GM06990 (cell line): ENCODE results near the gene ALG1.
A peak's percentile ranks its signal among the peaks of the same experiment; 100 is the strongest.

Source experiments
- DNase-seq: peaks from one replicate; pipeline ENCODE4 v3.0.0-alpha.2; 2011; ENCODE audit not compliant: insufficient read length; ENCODE audit errors: extremely low read depth
- H3K27me3 ChIP-seq: replicated peaks from 2 replicates; pipeline ENCODE4 v1.6.0; 2011; ENCODE audit warnings: low read length; ENCODE audit not compliant: control insufficient read depth, insufficient read depth
- H3K36me3 ChIP-seq: 2 replicates; pipeline ENCODE4 v1.5.1; 2011; ENCODE audit warnings: low read length; ENCODE audit not compliant: control insufficient read depth, insufficient read depth
- H3K4me3 ChIP-seq: replicated peaks from 2 replicates; pipeline ENCODE4 v1.5.1; 2011; ENCODE audit warnings: low read depth, mild to moderate bottlenecking, control low read depth, low read length
- TF ChIP-seq, protein P1 (sequence below): IDR thresholded peaks from 2 replicates; pipeline ENCODE4 v1.5.1; 2011; ENCODE audit warnings: low read length, control low read depth, mild to moderate bottlenecking, inconsistent platforms; ENCODE audit not compliant: insufficient read depth, poor library complexity, severe bottlenecking

The ALG1 gene

DNA sequence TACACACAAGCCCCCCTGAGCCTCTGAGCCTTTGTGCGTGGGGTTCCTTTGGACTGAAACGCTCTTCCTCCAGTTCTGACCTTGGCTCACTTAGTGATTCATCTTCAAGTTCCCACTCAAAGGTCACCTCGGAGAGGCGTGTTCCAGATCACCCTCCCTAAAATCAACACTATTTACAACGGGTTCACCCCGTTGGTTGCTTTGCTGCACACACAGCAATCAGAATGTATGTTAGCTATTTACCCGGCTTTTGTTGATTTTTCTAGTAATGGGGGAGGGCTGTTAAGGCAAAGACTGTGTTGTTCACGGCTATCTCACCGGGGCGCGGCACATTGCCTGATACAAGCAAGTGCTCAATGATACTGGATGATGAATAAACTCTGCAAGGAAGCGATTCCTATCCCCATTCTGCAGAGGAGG is 38.9 kb upstream of the ALG1 start:
- no peaks in the 10 kb centered on the region for H3K27me3 ChIP-seq
- H3K4me3 ChIP-seq = peak overlapping the region; percentile 94
- H3K36me3 ChIP-seq = no peaks in the 10 kb centered on the region; the same call in none of the 2 replicates
- DNase-seq = no peak
- TF ChIP-seq, protein P1, sequence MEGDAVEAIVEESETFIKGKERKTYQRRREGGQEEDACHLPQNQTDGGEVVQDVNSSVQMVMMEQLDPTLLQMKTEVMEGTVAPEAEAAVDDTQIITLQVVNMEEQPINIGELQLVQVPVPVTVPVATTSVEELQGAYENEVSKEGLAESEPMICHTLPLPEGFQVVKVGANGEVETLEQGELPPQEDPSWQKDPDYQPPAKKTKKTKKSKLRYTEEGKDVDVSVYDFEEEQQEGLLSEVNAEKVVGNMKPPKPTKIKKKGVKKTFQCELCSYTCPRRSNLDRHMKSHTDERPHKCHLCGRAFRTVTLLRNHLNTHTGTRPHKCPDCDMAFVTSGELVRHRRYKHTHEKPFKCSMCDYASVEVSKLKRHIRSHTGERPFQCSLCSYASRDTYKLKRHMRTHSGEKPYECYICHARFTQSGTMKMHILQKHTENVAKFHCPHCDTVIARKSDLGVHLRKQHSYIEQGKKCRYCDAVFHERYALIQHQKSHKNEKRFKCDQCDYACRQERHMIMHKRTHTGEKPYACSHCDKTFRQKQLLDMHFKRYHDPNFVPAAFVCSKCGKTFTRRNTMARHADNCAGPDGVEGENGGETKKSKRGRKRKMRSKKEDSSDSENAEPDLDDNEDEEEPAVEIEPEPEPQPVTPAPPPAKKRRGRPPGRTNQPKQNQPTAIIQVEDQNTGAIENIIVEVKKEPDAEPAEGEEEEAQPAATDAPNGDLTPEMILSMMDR = no peak

DNA sequence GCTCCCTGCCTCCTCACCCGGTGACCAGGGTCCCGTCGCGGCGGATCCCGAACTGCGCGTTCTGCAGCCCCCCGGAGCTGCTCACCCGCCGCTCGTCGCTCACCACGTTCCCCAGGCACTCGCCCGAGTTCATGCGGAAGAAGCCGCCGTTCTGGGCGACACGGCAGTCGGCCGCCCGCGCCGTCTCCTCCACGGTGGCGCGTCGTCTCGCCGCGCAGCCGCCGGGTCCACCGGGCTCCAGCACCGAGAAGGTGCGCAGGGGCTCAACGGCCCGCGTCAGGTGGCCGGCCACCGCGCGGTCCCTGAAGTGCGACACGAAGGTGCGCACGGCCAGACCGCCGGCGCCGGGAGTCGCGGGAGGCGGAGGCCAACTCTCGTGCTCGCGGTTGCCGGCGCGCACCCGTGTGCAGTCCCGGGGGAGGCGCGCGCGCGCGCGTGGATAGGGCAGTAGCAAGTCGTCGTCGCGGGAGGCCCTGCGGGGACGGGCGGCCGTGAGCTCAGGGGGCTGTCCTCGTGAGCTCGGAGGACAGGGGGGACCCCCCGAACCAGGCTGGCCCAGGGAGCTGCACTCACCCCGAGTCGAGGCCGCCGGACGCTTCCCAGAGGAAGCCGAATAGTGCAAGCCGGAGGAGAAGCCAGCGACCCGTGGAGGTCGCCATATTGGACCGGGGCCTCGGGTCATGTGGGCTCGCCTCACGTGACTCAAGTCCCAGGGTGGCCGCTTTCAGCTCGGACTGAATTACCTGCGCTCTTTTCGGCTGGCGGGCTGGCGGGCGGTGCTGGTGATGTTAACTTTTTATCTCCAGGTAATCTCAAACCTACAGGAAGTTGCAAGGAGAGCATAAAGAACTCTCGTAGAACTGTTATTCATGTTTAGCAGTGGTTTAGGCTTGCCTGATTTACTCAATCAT is 38.1 kb upstream of the ALG1 start, which contains the start of gene NAGPA:
TSS of gene NAGPA (minus strand) at position 680 of the 911 bp plus-strand sequence. CDS start at position 659, 21 bp downstream.
- H3K4me3 ChIP-seq = peak within 1 kb of the TSS; percentile 94
- H3K27me3 ChIP-seq = no peaks in the 10 kb centered on the region
- peak; percentile 84 for DNase-seq
- TF ChIP-seq, protein P1 = no peak
- H3K36me3 ChIP-seq = no peaks in the 10 kb centered on the region; the same call in 1 of the 2 replicates

DNA sequence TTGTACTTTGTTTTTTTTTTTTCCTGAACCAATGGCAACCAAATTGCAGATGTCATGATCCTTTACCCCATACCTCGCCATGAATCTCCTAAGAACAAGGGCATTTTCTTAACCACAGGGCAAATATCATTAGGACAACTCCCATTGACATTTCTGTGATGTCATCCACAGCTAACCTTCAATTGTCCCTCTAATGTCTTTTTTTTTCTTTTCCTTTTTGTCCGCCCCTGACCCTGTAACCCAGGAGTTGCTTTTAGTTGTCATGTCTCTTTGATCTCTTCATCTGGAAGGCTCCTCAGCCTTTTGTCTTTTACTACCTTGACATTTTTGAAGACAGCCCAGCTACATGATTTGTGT is 37.5 kb upstream of the ALG1 start:
- Histone ChIP-seq H3K4me3 (peak overlapping the region; percentile 94), H3K27me3 (no peaks in the 10 kb centered on the region), H3K36me3 (no peaks in the 10 kb centered on the region; the same call in 1 of the 2 replicates)
- no peak for DNase-seq
- TF ChIP-seq, protein P1 = no peak

DNA sequence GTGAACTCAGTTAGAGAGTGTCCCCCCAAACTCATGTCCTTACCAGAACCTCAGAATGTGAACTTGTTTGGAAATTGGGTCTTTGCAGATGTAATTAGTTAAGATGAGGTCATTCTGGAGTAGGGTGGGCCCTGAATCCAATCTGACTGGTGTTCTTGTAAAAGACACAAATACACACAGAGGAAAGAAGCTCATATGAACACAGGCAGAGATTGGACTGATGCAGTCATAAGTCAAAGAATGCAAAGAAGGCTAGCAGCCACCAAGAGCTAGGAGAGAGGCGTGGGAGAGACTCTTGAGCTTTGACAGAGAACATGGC is 35.8 kb upstream of the ALG1 start:
- TF ChIP-seq, protein P1 = no peak
- Histone ChIP-seq H3K27me3 (no peaks in the 10 kb centered on the region), H3K36me3 (no peaks in the 10 kb centered on the region), H3K4me3 (no peak overlapping the region)
- no peak for DNase-seq

DNA sequence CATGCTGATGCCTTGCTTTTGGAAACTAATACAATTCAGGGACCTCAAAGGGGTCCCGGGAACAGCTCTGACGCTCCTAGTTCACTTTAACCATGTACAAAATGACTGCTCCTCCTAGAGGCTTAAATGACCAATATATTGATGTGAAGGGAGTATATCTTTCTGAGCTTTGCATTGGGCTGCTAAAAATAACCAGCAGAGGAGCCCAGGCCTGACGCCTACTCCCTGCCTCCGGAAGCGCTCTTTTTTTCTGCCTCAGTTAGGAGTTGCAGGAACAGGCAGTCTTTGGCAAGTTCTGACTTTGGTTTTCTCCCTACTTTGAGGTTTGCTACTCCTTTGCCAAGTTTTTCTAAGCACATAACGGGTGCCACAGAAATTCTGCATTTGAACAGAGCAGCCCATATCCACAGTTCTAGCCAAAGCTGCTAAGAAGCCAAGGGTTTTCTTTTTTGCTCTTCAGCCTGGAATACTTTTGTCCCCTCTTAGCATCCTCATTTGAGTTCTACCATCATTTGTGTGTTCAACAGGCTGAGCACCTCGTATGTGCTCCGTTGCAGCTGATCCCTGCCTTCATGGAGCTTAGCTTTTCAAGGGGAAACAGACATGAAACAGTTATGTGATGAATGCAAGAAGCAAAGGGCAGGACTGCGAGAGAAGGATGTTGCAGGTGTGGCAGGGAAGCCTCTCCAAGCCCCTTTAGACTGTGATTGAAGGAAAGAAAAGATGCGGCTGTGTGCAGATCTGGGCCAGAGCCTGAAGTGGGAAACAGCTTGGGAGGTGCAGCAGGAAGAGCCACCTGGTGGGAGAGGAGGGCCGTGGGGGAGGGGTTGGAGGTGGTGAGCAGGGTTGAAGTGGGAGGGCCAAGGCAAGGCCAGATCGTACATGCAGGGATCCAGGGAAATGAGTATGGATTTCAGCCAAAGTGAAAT is 35.2 kb upstream of the ALG1 start:
- Histone ChIP-seq H3K27me3 (no peaks in the 10 kb centered on the region), H3K4me3 (no peak overlapping the region), H3K36me3 (no peaks in the 10 kb centered on the region)
- no peak for DNase-seq
- TF ChIP-seq, protein P1 = no peak
